Left lung (tissue), 10 donors: ENCODE results near the gene ATXN10. TPM values are rescaled to one million over a fixed set of nuclear protein-coding genes. Genes with fewer than 3 reads are reported as not detected.

Experiments used
- ATAC-seq: fragments of 200-7000 bp; cut with Tn5 transposase; one replicate; pipeline ENCODE4 v1.9.1; 2020; ENCODE audit warnings: moderate library complexity
- DNase-seq, 4 donors: peaks; one replicate each; pipeline ENCODE4 v3.0.0-alpha.2; 2013 to 2020
- H3K27ac ChIP-seq, 2 donors: fragments of 200-600 bp; sonication (generic) in 1 of 2; one replicate each; pipeline versions ENCODE4 v1.5.0 to v1.8.0; 2020 to 2021
- H3K27me3 ChIP-seq, 2 donors: fragments of 200-600 bp; sonication (generic) in 1 of 2; one replicate each; pipeline versions ENCODE4 v1.5.0 to v1.8.0; 2020 to 2021
- H3K36me3 ChIP-seq, 2 donors: fragments of 200-600 bp; sonication (generic) in 1 of 2; one replicate each; pipeline versions ENCODE4 v1.5.0 to v1.8.0; 2020 to 2021
- H3K4me1 ChIP-seq, 2 donors: fragments of 200-600 bp; one replicate each; pipeline ENCODE4 v1.8.0; 2021
- H3K4me3 ChIP-seq, 2 donors: fragments of 200-600 bp; sonication (generic) in 1 of 2; one replicate each; pipeline versions ENCODE4 v1.5.0 to v1.8.0; 2020 to 2021; ENCODE audit warnings: mild to moderate bottlenecking in 1 of 2
- H3K9me3 ChIP-seq, 2 donors: fragments of 200-600 bp; sonication (generic) in 1 of 2; one replicate each; pipeline versions ENCODE4 v1.5.0 to v1.8.0; 2020 to 2021
- CTCF ChIP-seq, 2 donors: fragments of 200-600 bp; sonication (generic) in 1 of 2; IDR thresholded peaks; one replicate each; pipeline versions ENCODE4 v1.5.0 to v1.8.0; 2021; ENCODE audit warnings: antibody characterized with exemption in 2 of 2
- intact Hi-C, 2 donors: fragments of 100-400 bp; cut with DNase I; formaldehyde crosslinking; loops; one replicate each; pipeline versions ENCODE4 v1.11.2 to v1.14.2; 2022
- polyA plus RNA-seq, 6 donors: library from polyadenylated mRNA; unstranded; fragments of 120-200 nt; gene quantifications; one replicate each; pipeline ENCODE4 v1.2.1, GENCODE V29; 2013; ENCODE audit not compliant: insufficient read length in 6 of 6
- total RNA-seq, 2 donors: library from RNA; stranded (reverse); fragmentation: NEBNext Ultra II Directional; extraction: Animal tissue kit (Norgen Biotek cat#: 25700); gene quantifications; one replicate each; pipeline ENCODE4 v1.2.1, GENCODE V29; 2021
- donor health status: DM: no; HTN: yes; CAD: no.
- donor health status: DM: no; HTN: no; CAD: no.

Gene ATXN10
- total and polyA plus RNA-seq, 8 donors, result 117 to 281 (median 237) TPM

- intact Hi-C loops, result no loop called here
- Histone ChIP-seq H3K4me3 (no peak overlapping the region), H3K27me3 (peaks cover 19 to 58% of the 10 kb centered on the region in 2 donors), H3K4me1 (peaks cover 0 to 5% of the 10 kb centered on the region in 2 donors), H3K9me3 (peaks cover 0 to 4% of the 10 kb centered on the region in 2 donors), H3K36me3 (no peaks in the 10 kb centered on the region), H3K27ac (no peak overlapping the region)
- no peak for ATAC-seq
- no peak for DNase-seq
- TF ChIP-seq CTCF (IDR thresholded peaks at IDR 0.05), result no peak
Observed at GRCh38 chr22:45877036-45877380, 205.4 kb downstream of the ATXN10 start.

DNA sequence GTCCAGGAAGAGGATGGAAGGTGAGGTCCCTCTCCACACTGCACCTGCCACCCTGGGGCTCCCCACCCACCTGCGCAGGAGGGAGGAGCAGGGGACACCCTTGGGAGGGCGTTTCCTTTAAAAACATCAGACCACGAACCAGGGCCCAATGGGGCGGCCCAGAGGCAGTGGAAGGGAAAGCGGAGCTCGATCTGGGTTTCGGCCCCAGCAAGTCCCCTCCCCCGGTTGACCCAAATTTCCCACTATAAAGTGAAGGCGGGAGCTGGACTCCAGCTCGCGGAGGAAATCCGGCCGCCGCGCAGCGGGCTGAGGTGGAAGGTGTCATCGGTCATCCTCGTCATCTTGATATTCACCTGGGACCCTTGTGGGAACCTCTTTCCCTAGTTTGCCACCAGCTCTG, 206.0 kb downstream of the ATXN10 start:
- H3K27me3 ChIP-seq, result peaks cover 19 to 65% of the 10 kb centered on the region in 2 donors
- ATAC-seq, result no peak
- no peak overlapping the region for H3K4me3 ChIP-seq
- peaks cover 0 to 3% of the 10 kb centered on the region in 2 donors for H3K9me3 ChIP-seq
- peaks cover 0 to 5% of the 10 kb centered on the region in 2 donors for H3K4me1 ChIP-seq
- H3K36me3 ChIP-seq, result no peaks in the 10 kb centered on the region
- TF ChIP-seq CTCF (IDR thresholded peaks at IDR 0.05), result no peak
- intact Hi-C loops, result no loop called here
- DNase-seq, result peak in 1 of 4 donors; percentile 80
- no peak overlapping the region for H3K27ac ChIP-seq

DNA sequence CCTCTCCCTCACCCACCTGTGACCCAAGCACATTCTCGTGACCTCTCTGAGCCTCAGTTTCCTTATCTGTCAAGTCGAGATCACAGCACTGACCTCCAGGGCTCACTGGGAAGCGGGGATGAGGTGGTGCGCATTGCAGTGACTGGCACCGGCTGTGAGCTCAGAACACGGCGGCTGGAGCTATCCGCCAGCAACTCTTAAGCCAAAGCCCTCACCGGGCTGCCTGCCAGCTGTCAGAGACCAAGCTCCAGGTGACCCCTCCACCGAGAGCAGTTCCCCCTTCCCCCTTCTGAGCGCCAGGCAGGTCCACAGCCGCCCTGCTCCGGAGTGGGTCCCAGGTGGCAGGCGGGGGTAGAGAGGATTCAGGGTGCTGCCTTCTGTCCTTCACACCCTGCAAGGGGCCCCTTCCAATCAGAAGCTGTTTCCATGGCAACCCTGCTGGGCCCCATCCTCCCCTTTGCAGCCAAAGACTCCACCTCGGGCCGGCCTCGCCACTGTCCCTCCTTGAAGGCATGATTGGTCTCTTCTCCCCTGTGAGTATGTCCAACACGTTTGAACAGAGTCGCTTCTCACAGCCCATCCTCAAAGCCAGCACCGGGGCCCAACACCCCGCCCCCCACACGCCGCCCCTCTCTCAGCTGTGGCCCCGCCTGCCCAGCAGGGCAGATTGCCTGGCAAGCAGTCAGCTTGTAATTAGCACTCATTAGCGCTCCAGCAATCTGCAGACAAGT, 206.6 kb downstream of the ATXN10 start:
- ATAC-seq (no peak), DNase-seq (peak in 3 of 4 donors; percentile 29 to 62 (median 44))
- peaks cover 0 to 5% of the 10 kb centered on the region in 2 donors for H3K4me1 ChIP-seq
- no peaks in the 10 kb centered on the region for H3K9me3 ChIP-seq
- TF ChIP-seq CTCF (IDR thresholded peaks at IDR 0.05), result no peak
- no peak overlapping the region for H3K4me3 ChIP-seq
- intact Hi-C loops, result no loop called here
- H3K36me3 ChIP-seq, result no peaks in the 10 kb centered on the region
- H3K27ac ChIP-seq, result no peak overlapping the region
- H3K27me3 ChIP-seq, result peaks cover 19 to 70% of the 10 kb centered on the region in 2 donors

- Histone ChIP-seq H3K27me3 (peaks cover 19 to 78% of the 10 kb centered on the region in 2 donors), H3K4me3 (no peak overlapping the region), H3K4me1 (peaks cover 0 to 5% of the 10 kb centered on the region in 2 donors), H3K27ac (no peak overlapping the region), H3K9me3 (no peaks in the 10 kb centered on the region), H3K36me3 (no peaks in the 10 kb centered on the region)
- DNase-seq (peak in 2 of 4 donors; percentile 20 to 58), ATAC-seq (no peak)
- intact Hi-C loops, result no loop called here
- TF ChIP-seq CTCF (IDR thresholded peaks at IDR 0.05), result no peak
Observed at GRCh38 chr22:45878901-45879551, 207.4 kb downstream of the ATXN10 start.

DNA sequence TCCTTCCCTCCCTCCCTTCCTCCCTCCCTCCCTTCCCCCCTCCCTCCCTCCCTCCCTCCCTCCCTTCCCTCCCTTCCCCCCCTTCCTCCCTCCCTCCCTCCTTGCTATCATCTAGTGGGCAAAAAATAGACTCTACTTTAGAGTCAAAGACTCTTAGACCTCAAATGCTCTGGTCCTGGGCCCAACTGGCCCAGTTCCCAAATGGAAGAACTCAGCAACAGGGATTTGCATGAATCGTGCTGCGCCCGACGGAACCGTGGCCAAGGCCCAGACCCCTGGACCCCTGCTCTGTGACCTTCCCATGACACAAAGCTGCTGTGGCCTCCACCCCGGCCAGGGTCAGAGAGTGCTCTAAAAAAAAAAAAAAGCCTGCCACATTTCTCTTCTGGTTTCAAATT, 207.9 kb downstream of the ATXN10 start:
- DNase-seq (peak in 2 of 4 donors; percentile 24 to 46), ATAC-seq (no peak)
- no peaks in the 10 kb centered on the region for H3K36me3 ChIP-seq
- TF ChIP-seq CTCF (IDR thresholded peaks at IDR 0.05), result no peak
- H3K9me3 ChIP-seq, result no peaks in the 10 kb centered on the region
- no peak overlapping the region for H3K4me3 ChIP-seq
- no peak overlapping the region for H3K27ac ChIP-seq
- H3K27me3 ChIP-seq, result peaks cover 19 to 84% of the 10 kb centered on the region in 2 donors
- intact Hi-C loops, result no loop called here
- H3K4me1 ChIP-seq, result peaks cover 0 to 5% of the 10 kb centered on the region in 2 donors
